ENCODE results near the gene STK31.
"Not testable (repeated sequence)": the region's sequence is repeated elsewhere in the genome, so short reads cannot be mapped to it uniquely, and the experiment has no call there.

The STK31 gene

DNA sequence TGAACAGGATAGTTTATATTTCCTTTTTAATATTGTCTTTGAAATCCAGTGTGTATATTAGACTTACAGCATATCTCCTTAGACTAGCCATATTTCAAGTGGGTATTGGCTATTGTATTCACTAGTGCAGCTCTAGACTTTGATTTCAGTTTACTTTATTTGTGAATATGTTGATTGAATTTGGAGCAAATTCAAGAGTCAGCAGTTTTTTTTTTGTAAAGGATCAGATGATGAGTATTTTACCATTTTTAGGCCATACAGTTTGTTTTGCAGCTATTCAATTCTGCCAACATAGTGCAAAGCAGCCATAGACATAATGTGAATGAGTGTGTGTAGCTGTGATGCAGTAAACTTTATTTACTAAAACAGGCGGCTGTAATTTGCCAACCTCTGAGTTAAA, 4.6 kb downstream of the STK31 start:
- DNase-seq: no peak

GRCh38 chr7:23715099-23715498, 5.1 kb downstream of the STK31 start:
- no peak for DNase-seq

DNA sequence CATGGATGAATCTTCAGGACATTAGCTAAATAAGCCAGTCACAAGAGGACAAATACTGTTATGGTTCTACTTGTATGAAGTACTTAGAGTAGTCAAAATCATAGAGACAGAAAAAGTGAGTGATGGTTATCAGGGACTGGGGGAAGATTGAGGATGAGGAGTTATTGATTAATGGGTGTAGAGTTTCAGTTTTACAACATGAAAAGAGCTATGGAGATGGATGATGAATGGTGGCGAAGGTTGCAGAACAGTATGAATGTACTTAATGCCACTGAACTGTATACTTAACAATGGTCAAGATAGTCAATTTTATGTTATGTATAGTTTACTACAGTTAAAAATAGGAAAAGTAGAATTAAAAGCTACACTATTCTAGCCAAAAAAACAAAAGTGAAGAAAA, 7.8 kb downstream of the STK31 start:
- no peak for DNase-seq

- no peak for DNase-seq
Measured at GRCh38 chr7:23721456-23721855, 11.4 kb downstream of the STK31 start.

- not testable (repeated sequence) for DNase-seq
Measured at GRCh38 chr7:23722587-23723216, 12.7 kb downstream of the STK31 start.

- DNase-seq: not testable (repeated sequence)
Measured at GRCh38 chr7:23724113-23724512, 14.1 kb downstream of the STK31 start.

DNA sequence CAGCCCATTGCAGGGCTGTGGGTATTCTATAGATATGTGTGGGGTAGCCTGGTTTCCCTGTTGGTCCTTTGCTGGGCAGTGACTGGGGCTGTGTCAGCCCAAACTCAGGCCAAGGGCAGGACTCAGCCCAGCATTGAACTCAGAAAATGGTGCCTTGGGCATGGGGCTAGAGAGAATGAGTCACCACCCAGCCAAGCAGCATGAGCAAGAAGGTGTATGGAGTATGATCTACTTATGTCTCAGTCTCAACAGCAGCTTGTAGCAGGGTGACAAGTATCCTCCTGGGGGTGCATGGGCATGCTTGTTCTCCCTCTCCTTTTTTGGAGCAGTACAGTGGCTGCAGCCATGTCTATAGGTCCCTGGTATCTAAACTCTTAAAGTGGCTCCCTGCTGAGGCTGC, 32.0 kb downstream of the STK31 start:
- no peak for DNase-seq

- DNase-seq: no peak
Measured at GRCh38 chr7:23743226-23743625, 33.2 kb downstream of the STK31 start.

GRCh38 chr7:23746629-23747028, 36.6 kb downstream of the STK31 start:
- no peak for DNase-seq

- no peak for DNase-seq
Measured at GRCh38 chr7:23751852-23752251, 41.8 kb downstream of the STK31 start.

- not testable (repeated sequence) for DNase-seq
Measured at GRCh38 chr7:23758839-23759238, 48.8 kb downstream of the STK31 start.

DNA sequence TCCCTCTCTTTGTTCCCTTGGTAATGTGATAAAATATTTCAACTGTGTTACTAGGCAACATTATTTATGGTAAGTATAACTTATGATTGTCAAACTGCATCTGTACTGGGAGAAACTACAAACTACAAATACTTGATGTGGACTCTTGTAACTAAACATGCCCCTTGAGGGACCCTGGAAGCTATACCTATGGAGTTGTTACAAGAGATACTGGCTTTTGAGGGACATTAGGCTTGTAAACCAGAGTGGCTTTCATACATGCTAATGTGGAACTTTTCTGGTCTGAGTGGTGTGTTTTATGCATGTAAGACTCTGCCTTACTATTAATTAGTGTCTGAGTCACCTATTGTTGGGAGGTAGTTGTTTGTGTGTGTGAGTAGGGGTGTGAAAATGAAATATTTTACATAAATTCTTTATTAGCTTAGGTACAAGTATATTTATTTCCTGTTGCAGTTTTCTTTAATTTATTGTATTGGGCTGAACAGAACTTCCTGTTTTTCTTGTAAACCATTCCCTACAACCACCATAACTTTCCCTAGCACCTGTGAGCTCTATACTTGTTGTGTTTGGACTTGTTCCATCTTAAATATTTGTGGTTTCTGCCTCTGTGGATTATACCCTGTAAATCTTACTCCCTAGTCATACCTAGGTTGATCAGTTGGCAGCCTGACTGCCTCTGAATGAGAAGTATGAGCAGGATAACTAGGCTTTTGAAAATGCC, 49.8 kb downstream of the STK31 start:
- peak; percentile 94 for DNase-seq

DNA sequence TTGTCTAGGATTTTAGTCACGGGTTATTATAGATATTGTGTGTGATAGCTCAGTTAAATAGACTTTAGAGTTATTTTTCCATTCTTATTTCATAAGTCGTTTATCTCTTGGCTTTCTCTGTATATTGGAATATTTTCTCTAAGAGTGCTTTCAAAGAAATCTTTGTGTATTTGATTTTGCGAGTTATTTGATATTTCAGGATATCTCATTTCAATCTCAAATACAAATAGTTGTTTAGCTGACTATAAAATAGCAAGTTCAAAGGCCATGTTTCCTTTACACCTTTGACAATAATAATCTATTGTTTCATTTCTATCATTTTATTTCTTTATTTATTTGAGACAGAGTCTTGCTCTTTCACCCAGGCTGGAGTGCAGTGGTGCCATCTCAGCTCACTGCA, 55.9 kb downstream of the STK31 start:
- no peak for DNase-seq

DNA sequence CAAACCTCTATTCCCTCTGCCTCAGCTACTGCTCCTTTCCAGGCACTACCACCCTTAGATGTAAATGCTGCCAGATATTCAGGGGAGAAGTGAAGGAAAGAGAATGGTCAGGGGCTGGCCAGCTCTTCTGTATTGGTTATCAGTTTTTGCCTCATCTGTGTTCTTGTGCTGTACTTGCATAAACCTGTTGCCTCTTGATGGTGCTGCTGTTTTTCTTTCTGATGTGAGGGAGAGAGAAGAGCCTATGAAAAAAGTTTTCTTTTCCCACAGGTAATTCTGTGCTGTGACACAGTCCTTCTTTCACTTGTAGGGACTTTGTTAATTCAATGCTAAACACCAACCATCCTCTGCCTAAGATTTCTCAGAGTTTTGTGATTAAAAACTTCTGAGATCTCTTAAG, 57.5 kb downstream of the STK31 start:
- no peak for DNase-seq

DNA sequence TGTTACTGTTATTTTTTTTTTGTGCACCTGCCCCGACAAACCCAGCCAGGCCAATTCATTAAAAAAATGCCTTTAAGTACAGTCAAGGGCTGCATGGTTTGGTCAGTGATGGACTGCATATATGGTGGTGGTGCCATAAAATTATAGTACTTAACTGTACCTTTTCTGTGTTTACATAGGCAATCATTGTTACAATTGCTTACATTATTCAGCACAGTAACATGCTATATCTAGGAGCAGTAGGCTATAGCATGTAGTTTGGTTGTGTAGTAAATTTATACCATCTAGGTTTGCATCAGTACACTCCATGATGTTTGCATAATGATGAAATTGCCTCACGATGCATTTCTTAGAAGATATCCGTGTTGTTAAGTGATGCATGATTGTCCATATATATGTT, 58.0 kb downstream of the STK31 start:
- no peak for DNase-seq

DNA sequence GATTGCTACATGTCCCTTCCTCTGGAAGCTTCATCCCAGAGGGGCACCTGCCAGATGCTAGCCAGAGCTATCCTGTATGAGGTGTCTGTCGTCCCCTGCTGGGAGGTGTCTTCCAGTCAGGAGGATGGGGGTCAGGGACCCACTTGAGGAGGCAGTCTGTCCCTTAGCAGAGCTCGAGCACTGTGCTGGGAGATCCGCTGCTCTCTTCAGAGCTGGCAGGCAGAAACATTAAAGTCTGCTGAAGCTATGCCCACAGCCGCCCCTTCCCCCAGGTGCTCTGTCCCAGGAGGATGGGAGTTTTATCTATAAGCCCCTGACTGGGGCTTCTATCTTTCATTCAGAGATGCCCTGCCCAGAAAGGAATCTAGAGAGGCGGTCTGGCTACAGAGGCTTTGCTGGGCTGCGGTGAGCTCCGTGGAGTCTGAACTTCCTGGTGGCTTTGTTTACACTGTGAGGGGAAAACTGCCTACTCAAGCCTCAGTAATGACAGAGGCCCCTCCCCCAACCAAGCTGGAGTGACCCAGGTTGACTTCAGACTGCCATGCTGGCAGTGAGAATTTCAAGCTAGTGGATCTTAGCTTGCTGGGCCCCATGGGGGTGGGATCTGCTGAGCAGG, 69.3 kb downstream of the STK31 start:
- DNase-seq: not testable (repeated sequence)

DNA sequence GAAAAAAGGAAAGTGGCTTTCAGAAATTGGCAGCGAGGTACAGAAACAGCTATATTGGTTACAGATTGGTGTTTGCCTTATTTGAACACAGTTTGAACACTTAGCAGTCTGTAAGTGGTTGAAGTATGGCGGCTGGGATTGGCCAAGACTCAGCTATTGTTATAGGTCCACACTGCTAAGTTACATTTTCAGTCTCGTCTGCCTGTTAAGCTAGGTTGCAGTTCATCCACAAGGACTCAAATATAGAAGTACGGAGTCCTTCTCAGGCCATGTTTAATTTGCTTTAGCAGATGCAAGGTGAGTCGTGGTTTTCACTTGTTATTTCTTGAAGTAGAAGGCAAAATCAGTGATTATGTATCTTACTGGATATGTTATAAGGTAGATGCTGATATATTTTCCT, 73.1 kb downstream of the STK31 start:
- DNase-seq: no peak

DNA sequence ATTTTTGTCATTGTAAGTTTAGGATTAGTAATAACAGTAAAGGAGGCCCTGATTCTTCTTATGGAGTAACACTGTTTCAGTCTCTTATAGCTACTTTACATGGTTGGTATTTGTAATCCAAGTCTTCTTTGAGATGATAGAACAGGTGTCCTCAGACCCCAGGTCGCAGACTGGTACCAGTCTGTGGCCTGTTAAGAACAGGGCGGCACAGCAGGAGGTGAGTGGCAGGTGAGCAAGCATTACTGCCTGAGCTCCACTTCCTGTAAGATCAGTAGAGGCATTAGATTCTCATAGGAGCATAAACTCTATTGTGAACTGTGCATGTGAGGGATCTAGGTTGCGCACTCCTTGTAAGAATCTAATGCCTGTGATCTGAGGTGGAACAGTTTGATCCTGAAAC, 77.3 kb downstream of the STK31 start:
- no peak for DNase-seq

DNA sequence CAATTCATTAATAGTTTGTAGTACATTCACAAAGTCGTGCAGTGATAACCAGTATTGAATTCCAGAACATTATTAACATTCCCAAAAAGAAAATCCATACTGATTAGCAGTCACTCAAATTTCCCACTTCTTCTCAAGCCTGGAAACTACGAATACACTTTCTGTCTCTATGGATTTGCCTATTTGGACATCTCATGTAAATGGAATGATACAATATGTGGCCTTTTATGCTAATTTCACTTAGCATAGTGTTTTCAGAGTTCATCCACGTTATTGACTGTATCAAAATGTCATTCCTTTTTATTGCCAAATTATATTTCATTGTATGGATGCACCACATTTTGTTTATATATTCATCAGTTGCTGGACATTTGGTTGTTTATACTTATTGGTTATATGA, 78.8 kb downstream of the STK31 start:
- no peak for DNase-seq

- no peak for DNase-seq
Measured at GRCh38 chr7:23791721-23792120, 81.7 kb downstream of the STK31 start.

GRCh38 chr7:23802720-23803397, 92.8 kb downstream of the STK31 start:
- DNase-seq: no peak

DNA sequence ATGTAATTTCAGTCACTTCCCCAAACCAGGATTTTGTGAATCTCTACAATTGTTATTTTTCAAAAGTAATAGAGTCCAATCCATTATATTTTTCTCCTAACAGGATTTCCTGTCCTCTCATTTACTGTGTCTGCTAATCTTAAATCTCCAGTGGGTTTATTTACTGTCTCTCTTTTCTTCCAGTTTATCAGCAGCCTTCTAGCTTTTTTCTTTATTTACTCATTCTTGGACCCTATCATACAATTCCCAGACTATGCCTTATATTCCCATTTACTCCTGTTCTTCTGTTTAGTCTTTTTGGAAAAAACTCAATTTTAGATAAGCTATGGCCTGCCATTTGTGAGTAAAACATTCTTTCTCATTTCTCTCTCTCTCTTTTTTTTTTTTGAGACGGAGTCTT, 94.7 kb downstream of the STK31 start:
- no peak for DNase-seq

- no peak for DNase-seq
Measured at GRCh38 chr7:23808421-23808820, 98.4 kb downstream of the STK31 start.

DNA sequence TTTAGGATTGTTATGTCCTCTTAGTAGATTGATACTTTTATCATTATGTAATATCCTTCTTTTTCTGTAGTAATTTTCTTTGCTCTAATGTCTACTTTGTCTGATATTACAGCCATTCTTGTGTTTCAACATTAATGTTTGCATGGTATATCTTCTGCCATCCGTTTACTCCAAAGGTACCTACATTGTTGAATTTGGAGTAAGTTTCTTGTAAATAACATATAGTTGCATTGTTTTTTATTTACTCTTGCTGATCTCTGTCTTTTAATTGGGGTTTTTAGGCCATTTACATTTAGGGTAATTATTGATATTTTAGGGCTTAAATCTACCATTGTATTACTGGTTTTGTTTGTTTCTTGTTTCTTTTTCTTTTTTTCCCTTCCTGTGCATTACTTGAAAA, 100.1 kb downstream of the STK31 start:
- no peak for DNase-seq

Data from DMS79 treated with DMSO at 0.1 percent for 48 hours (cell line).